Neural cell (in vitro differentiated cells): ENCODE measurements around the gene TUBGCP2. TPM values are rescaled to one million over a fixed set of nuclear protein-coding genes. Genes with fewer than 3 reads are reported as not detected.

Experiments
- H2AFZ ChIP-seq: fragments of 200-600, 300-800 bp; sonication (generic), shearing (Covaris generic); 2 replicates; pipeline ENCODE4 v1.6.0; 2014; ENCODE audit warnings: low read depth, mild to moderate bottlenecking, antibody characterized with exemption, low read length, moderate library complexity
- H3F3A ChIP-seq: fragments of 200-600 bp; shearing (Covaris generic); 2 replicates; pipeline ENCODE4 v1.6.1; 2016; ENCODE audit warnings: mild to moderate bottlenecking, moderate library complexity, mixed read lengths, antibody characterized with exemption, low read length; ENCODE audit not compliant: insufficient read depth, poor library complexity, severe bottlenecking
- H3K27ac ChIP-seq: fragments of 200-600, 300-800 bp; sonication (generic), shearing (Covaris generic); 2 replicates; pipeline ENCODE4 v1.5.1; 2014; ENCODE audit warnings: mild to moderate bottlenecking, low read length, moderate library complexity
- H3K27me3 ChIP-seq: fragments of 300-800, 200-600 bp; sonication (generic), shearing (Covaris generic); 2 replicates; pipeline ENCODE4 v1.6.0; 2014; ENCODE audit warnings: mild to moderate bottlenecking, low read depth, low read length, moderate library complexity; ENCODE audit not compliant: insufficient read depth
- H3K36me3 ChIP-seq: fragments of 300-800, 200-600 bp; sonication (generic), shearing (Covaris generic); 2 replicates; pipeline ENCODE4 v1.5.1; 2014; ENCODE audit warnings: mild to moderate bottlenecking, antibody characterized with exemption, low read length, moderate library complexity; ENCODE audit not compliant: insufficient read depth
- H3K4me2 ChIP-seq: fragments of 300-800, 200-600 bp; sonication (generic), shearing (Covaris generic); 2 replicates; pipeline ENCODE4 v1.6.0; 2014; ENCODE audit warnings: mild to moderate bottlenecking, low read length
- H3K4me3 ChIP-seq: fragments of 300-800, 200-600 bp; sonication (generic), shearing (Covaris generic); 2 replicates; pipeline ENCODE4 v1.5.1; 2014; ENCODE audit warnings: mild to moderate bottlenecking, low read length, moderate library complexity
- H3K79me2 ChIP-seq: fragments of 200-600 bp; shearing (Covaris generic); replicated peaks from 2 replicates; pipeline ENCODE4 v1.6.0; 2014; ENCODE audit warnings: mild to moderate bottlenecking, low read length, moderate library complexity; ENCODE audit not compliant: insufficient read depth
- H3K9ac ChIP-seq: fragments of 300-800, 200-600 bp; sonication (generic), shearing (Covaris generic); 2 replicates; pipeline ENCODE4 v1.6.1; 2016; ENCODE audit warnings: mild to moderate bottlenecking, low read length, mixed read lengths
- H3K9me2 ChIP-seq: fragments of 200-600 bp; shearing (Covaris generic); 2 replicates; pipeline ENCODE4 v1.6.1; 2016; ENCODE audit warnings: mild to moderate bottlenecking, low read length, mixed read lengths; ENCODE audit not compliant: insufficient read depth
- H3K9me3 ChIP-seq: fragments of 200-600, 300-800 bp; sonication (generic), shearing (Covaris generic); 2 replicates; pipeline ENCODE4 v1.6.1; 2016; ENCODE audit warnings: mild to moderate bottlenecking, mixed run types, low read length, moderate library complexity, mixed read lengths
- H4K20me1 ChIP-seq: fragments of 200-600 bp; shearing (Covaris generic); 2 replicates; pipeline ENCODE4 v1.6.1; 2016; ENCODE audit warnings: mild to moderate bottlenecking, mixed run types; ENCODE audit not compliant: insufficient read depth
- CTCF ChIP-seq: fragments of 450-650 bp; IDR thresholded peaks from 2 replicates; pipeline ENCODE4 v1.5.1; 2014; ENCODE audit warnings: antibody characterized with exemption, mild to moderate bottlenecking, moderate library complexity; ENCODE audit not compliant: poor library complexity, severe bottlenecking
- EP300 ChIP-seq: fragments of 450-650 bp; conservative IDR thresholded peaks from 2 replicates; pipeline ENCODE4 v1.6.1; 2014; ENCODE audit warnings: antibody characterized with exemption, mild to moderate bottlenecking, moderate library complexity; ENCODE audit not compliant: poor library complexity, severe bottlenecking
- EZH2 ChIP-seq: fragments of 200-600, 300-800 bp; shearing (Covaris generic), sonication (generic); IDR thresholded peaks from 2 replicates; pipeline ENCODE4 v1.6.1; 2014; ENCODE audit warnings: antibody characterized with exemption, low read length, borderline replicate concordance, mild to moderate bottlenecking; ENCODE audit not compliant: insufficient read depth, poor library complexity, severe bottlenecking
- MXI1 ChIP-seq: fragments of 450-650 bp; conservative IDR thresholded peaks from 2 replicates; pipeline ENCODE4 v1.6.1; 2014; ENCODE audit warnings: antibody characterized with exemption, mild to moderate bottlenecking; ENCODE audit not compliant: poor library complexity, severe bottlenecking
- POLR2AphosphoS5 ChIP-seq: IDR thresholded peaks from 2 replicates; pipeline ENCODE4 v1.6.1; 2012
- RAD21 ChIP-seq: fragments of 450-650 bp; conservative IDR thresholded peaks from 2 replicates; pipeline ENCODE4 v1.6.1; 2014; ENCODE audit warnings: antibody characterized with exemption, mild to moderate bottlenecking, moderate library complexity
- REST ChIP-seq: IDR thresholded peaks from 2 replicates; pipeline ENCODE4 v1.6.1; 2012; ENCODE audit warnings: borderline replicate concordance
- SMC3 ChIP-seq: fragments of 450-650 bp; conservative IDR thresholded peaks from 2 replicates; pipeline ENCODE4 v1.6.1; 2014; ENCODE audit warnings: antibody characterized with exemption, mild to moderate bottlenecking, moderate library complexity; ENCODE audit not compliant: poor library complexity
- TAF1 ChIP-seq: IDR thresholded peaks from 2 replicates; pipeline ENCODE4 v1.6.1; 2012; ENCODE audit warnings: low read depth
- polyA plus RNA-seq: library from polyadenylated mRNA; depleted of rRNA; stranded (reverse); fragments of >200 nt; gene quantifications from 2 replicates; pipeline ENCODE4 v1.2.3, GENCODE V29; 2014

The TUBGCP2 gene
- polyA plus RNA-seq, 1 donor from 2014 or later, result 34.5 TPM

- H2AFZ ChIP-seq, result no peak overlapping the region
- TF ChIP-seq EP300 (no peak), REST (no peak), TAF1 (no peak), MXI1 (no peak), EZH2 (no peak), CTCF (no peak), SMC3 (no peak), RAD21 (no peak), POLR2AphosphoS5 (no peak)
- no peaks in the 10 kb centered on the region for H3K36me3 ChIP-seq
- no peak overlapping the region for H3K4me2 ChIP-seq
- H3K27ac ChIP-seq, result no peak overlapping the region
- no peaks in the 10 kb centered on the region for H4K20me1 ChIP-seq
- no peaks in the 10 kb centered on the region for H3K9me3 ChIP-seq
- no peak overlapping the region for H3K9ac ChIP-seq
- no peaks in the 10 kb centered on the region for H3K79me2 ChIP-seq
- H3K27me3 ChIP-seq, result peaks cover 25% of the 10 kb centered on the region
- H3K9me2 ChIP-seq, result no peaks in the 10 kb centered on the region
- no peaks in the 10 kb centered on the region for H3F3A ChIP-seq
- H3K4me3 ChIP-seq, result no peak overlapping the region
Measured at GRCh38 chr10:133326745-133327650, 18.3 kb upstream of the TUBGCP2 start.

- Histone ChIP-seq H3K79me2 (no peaks in the 10 kb centered on the region), H4K20me1 (no peaks in the 10 kb centered on the region), H3K4me2 (no peak overlapping the region), H3K27me3 (peaks cover 25% of the 10 kb centered on the region), H3K9me3 (no peaks in the 10 kb centered on the region), H3K9me2 (no peaks in the 10 kb centered on the region), H3F3A (no peaks in the 10 kb centered on the region), H3K9ac (peak overlapping the region; percentile 36), H3K36me3 (no peaks in the 10 kb centered on the region), H3K4me3 (peak overlapping the region; percentile 58), H2AFZ (no peak overlapping the region), H3K27ac (no peak overlapping the region)
- TF ChIP-seq POLR2AphosphoS5, result no peak
- TF ChIP-seq TAF1, result no peak
- no peak for TF ChIP-seq EZH2
- no peak for TF ChIP-seq REST
- no peak for TF ChIP-seq CTCF
- no peak for TF ChIP-seq RAD21
- TF ChIP-seq MXI1, result no peak
- no peak for TF ChIP-seq EP300
- no peak for TF ChIP-seq SMC3
Measured at GRCh38 chr10:133326223-133326551, 17.5 kb upstream of the TUBGCP2 start.
